ENCODE data around the gene IL36B.

IL36B gene

GRCh38 chr2:113077921-113078320 is 25.3 kb upstream of the IL36B start:
- no peak overlapping the region for H3K4me3 ChIP-seq (ENCODE audit: low read depth, low read length)
- DNase-seq (ENCODE audit: low read depth): no peak

GRCh38 chr2:113076954-113077669 is 24.4 kb upstream of the IL36B start:
- H3K4me3 ChIP-seq (ENCODE audit: low read depth, low read length): no peak overlapping the region
- DNase-seq (ENCODE audit: low read depth): no peak

- no peak overlapping the region for H3K4me3 ChIP-seq (ENCODE audit: low read depth, low read length)
- DNase-seq (ENCODE audit: low read depth): no peak
Measured at GRCh38 chr2:113075600-113075999, 22.9 kb upstream of the IL36B start.

GRCh38 chr2:113075030-113075429 is 22.4 kb upstream of the IL36B start:
- DNase-seq (ENCODE audit: low read depth): no peak
- H3K4me3 ChIP-seq (ENCODE audit: low read depth, low read length): no peak overlapping the region

GRCh38 chr2:113073325-113073834 is 20.7 kb upstream of the IL36B start:
- DNase-seq (ENCODE audit: low read depth): no peak
- H3K4me3 ChIP-seq (ENCODE audit: low read depth, low read length): no peak overlapping the region

- DNase-seq (ENCODE audit: low read depth): no peak
- no peak overlapping the region for H3K4me3 ChIP-seq (ENCODE audit: low read depth, low read length)
Measured at GRCh38 chr2:113072584-113072983, 19.9 kb upstream of the IL36B start.

- DNase-seq (ENCODE audit: low read depth): no peak
- no peak overlapping the region for H3K4me3 ChIP-seq (ENCODE audit: low read depth, low read length)
Measured at GRCh38 chr2:113070606-113070975, 17.9 kb upstream of the IL36B start.

GRCh38 chr2:113069676-113070605 is 17.3 kb upstream of the IL36B start:
- DNase-seq (ENCODE audit: low read depth): no peak
- H3K4me3 ChIP-seq (ENCODE audit: low read depth, low read length): no peak overlapping the region

- DNase-seq (ENCODE audit: low read depth): no peak
- H3K4me3 ChIP-seq (ENCODE audit: low read depth, low read length): no peak overlapping the region
Measured at GRCh38 chr2:113068706-113069485, 16.2 kb upstream of the IL36B start.

- DNase-seq (ENCODE audit: low read depth): no peak
Measured at GRCh38 chr2:113068249-113068648, 15.6 kb upstream of the IL36B start.

GRCh38 chr2:113067681-113068080 is 15.0 kb upstream of the IL36B start, which contains the start of gene IL1F10:
TSS of gene IL1F10 (plus strand) at chr2:113067970. CDS start at chr2:113072739, 4,769 bp downstream.
- no peak for DNase-seq (ENCODE audit: low read depth)
- H3K4me3 ChIP-seq (ENCODE audit: low read depth, low read length): no peak within 1 kb of the TSS

More at GRCh38 chr2:113068249-113068648, 15.6 kb upstream of the IL36B start:
- no peak overlapping the region for H3K4me3 ChIP-seq (ENCODE audit: low read depth, low read length)

- DNase-seq (ENCODE audit: low read depth): no peak
- no peak overlapping the region for H3K4me3 ChIP-seq (ENCODE audit: low read depth, low read length)
Measured at GRCh38 chr2:113064898-113065297, 12.2 kb upstream of the IL36B start.

GRCh38 chr2:113064281-113064680 is 11.6 kb upstream of the IL36B start:
- no peak for DNase-seq (ENCODE audit: low read depth)
- no peak overlapping the region for H3K4me3 ChIP-seq (ENCODE audit: low read depth, low read length)

GRCh38 chr2:113061896-113062770 is 9.5 kb upstream of the IL36B start:
- H3K4me3 ChIP-seq (ENCODE audit: low read depth, low read length): no peak overlapping the region
- DNase-seq (ENCODE audit: low read depth): no peak

- DNase-seq (ENCODE audit: low read depth): no peak
- H3K4me3 ChIP-seq (ENCODE audit: low read depth, low read length): no peak overlapping the region
Measured at GRCh38 chr2:113061241-113061640, 8.6 kb upstream of the IL36B start.

- H3K4me3 ChIP-seq (ENCODE audit: low read depth, low read length): no peak overlapping the region
- no peak for DNase-seq (ENCODE audit: low read depth)
Measured at GRCh38 chr2:113060796-113061195, 8.1 kb upstream of the IL36B start.

GRCh38 chr2:113060396-113060795 is 7.7 kb upstream of the IL36B start:
- H3K4me3 ChIP-seq (ENCODE audit: low read depth, low read length): no peak overlapping the region
- no peak for DNase-seq (ENCODE audit: low read depth)

- DNase-seq (ENCODE audit: low read depth): no peak
- no peak within 1 kb of the TSS for H3K4me3 ChIP-seq (ENCODE audit: low read depth, low read length)
Measured at GRCh38 chr2:113058998-113059960, 6.6 kb upstream of the IL36B start, which contains the start of gene IL36RN. TSS of gene IL36RN (plus strand) at chr2:113059198. CDS start at chr2:113059439, 241 bp downstream.

Data from skeletal muscle cell (primary cell).